GM21447 (cell line): ENCODE measurements around the gene TMCC1.
"Not testable (repeated sequence)": the region's sequence is repeated elsewhere in the genome, so short reads cannot be mapped to it uniquely, and the experiment has no call there.

Experiments used
- ATAC-seq: cut with Tn5 transposase; IDR thresholded peaks from one replicate; pipeline ENCODE4 v1.9.1; 2021; ENCODE audit not compliant: unreplicated experiment

Gene TMCC1

DNA sequence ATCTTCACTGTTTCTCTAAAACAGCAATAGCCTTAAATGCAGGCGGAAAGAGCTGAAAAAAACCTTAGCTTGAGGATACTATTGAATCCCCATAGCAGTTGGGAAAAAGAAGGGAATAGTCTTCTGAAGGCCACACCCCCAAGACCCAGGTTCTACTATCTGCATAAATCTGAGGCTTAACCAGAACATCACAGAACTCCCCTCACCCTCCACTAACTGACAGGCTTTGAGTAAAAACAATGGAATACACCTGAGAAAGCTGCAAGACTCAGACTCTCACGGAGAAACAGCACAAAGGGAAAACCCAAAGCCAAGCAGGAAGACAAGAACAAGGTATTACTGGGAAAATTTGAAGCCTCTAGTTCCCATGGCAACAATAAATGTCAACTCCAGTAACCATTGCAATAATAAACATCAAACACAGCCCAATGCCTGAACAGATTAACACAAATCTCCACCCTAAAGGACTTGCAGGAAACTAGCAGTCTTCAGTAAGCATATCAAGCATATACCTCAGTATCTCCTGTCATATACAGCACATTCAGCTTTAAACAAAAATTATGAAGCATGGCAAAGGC lies 56.4 kb downstream of the TMCC1 start:
- ATAC-seq, result no peak

DNA sequence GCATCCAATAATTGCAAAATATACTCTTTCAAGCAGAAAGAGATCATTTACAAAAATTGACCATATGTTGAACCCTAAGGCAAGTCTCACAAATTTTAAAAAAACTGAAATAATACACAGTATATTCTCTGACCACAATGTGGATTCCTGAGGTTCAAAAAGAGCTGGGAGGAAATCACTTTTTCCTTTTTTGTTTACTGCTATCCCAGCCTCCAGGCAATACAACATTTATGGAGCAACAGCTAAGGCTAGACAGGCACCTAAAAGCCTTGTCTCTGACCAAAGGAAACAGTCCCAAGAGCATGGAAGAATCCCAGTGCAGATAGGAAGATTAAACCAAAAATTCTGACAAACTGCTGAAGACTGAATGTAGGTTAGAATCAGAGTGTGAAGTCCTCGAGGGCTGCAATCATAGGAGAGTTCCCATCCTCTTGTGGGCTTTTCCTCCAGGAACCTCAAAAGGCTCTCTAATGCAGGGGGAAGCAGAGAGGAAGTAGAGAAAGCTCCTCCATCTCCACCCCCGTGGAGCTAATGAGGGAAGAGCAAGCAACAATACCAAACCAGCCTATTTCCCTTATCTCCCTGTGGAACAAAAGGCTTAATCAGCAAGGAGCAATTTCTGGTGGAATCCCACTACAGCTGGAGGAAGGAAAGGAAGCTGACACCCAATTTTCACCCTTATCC lies 57.0 kb downstream of the TMCC1 start:
- ATAC-seq, result no peak

DNA sequence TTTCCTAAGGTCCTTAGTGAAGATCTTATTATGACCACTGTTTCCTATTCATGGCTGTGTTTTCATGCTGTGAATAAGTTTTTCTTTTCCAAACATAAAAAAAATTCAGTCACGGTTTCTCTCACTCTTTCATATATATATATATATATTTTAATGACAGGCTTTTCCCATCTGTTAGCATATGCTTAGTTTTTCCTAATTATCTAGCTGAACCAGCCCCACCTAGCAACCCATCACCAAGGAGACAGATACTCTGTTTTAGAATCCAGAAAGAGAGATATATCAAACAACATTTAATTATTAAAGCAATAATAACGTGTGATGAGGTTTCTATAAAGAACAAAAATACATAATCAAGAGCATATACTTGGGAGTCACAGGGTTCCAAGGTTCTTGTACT lies 58.3 kb downstream of the TMCC1 start:
- no peak for ATAC-seq

DNA sequence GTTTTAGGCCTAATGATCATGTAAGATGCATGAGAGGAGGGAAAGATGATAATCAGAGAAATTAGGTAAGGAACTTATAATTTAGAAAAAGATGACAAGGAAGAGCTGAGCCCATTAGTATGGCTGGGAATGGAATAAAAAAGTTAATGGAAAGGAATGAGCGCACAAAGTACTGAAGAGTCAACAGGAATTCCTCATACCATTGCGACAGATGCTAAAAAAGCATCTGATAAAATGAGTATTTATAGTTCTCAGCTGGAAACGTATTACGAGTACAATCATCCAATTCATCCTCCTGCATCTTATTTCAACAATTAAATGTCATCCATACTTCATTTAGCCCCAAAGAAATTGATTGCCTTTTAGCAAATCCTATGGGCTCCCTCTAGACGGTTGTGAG lies 58.9 kb downstream of the TMCC1 start:
- ATAC-seq, result no peak

DNA sequence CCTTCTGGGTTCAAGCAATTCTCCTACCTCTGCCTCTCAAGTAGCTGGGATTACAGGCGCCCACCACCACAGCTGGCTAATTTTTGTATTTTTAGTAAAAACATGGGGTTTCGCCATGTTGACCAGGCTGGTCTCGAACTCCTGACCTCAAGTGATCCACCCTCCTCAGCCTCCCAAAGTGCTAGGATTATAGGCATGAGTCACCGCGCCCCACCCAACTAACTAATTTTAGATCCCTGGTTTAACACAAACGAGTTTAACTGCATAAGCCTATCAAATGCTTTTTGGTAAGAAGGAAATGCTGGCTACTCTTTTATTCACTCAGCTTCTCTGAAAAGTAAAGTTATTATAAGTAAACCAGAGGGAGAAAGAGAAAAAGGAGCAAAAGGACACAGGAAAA lies 61.6 kb downstream of the TMCC1 start:
- not testable (repeated sequence) for ATAC-seq

DNA sequence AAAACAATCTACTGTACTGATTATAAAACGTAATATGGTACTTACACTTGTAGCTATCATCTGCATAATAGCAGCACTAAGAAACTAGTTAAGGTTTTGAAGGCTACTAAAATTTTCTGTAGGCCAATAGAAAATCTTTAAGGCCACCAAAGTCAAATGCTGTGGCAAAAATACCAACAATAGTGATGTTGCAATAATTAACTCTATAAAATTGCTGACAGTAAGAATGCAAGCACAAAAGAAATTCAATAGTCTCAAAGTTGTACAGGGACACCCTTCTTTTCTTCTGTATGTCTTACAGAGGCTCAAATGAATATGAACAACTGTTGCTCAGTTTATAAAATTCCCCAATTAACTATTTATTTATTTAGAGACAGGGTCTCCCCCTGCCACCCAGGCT lies 62.0 kb downstream of the TMCC1 start:
- no peak for ATAC-seq

DNA sequence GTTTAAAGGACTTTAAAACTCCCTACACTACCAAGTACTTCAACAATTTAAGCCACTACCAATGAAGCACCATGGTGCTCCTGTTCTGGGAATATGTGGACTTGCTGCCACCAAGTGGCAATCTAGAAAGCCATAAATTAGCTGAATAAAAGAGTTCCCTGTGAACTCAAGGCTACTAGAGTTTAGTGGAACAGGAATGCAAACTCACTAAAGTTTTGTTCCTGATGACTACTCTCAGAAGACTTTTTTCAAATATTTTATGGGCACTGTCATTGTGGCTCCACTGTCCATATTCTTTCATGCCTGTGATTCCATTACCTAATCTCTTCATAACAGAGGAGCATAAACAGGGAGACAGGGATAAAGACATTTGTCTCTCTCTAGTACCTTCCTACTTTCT lies 63.9 kb downstream of the TMCC1 start:
- no peak for ATAC-seq

DNA sequence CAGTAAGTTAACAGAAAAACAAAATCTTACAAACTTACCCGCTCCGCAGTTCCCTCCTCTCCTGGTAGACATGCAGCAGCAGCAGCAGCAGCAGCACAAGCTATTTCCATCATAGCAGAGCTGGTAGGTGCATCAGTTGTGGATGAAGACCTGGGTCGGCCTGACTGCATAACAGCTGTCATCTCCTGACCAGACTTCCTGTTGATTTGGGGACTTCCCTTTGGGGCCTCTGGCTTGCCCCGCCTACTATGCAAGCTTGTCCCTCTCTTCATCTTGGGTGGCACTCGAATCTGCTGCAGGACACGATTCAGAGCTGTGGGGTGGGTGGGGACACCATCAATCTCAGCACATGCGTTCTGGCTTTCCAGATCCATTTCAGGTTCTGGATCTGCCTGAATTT lies 65.7 kb downstream of the TMCC1 start:
- ATAC-seq, result peak; percentile 94

DNA sequence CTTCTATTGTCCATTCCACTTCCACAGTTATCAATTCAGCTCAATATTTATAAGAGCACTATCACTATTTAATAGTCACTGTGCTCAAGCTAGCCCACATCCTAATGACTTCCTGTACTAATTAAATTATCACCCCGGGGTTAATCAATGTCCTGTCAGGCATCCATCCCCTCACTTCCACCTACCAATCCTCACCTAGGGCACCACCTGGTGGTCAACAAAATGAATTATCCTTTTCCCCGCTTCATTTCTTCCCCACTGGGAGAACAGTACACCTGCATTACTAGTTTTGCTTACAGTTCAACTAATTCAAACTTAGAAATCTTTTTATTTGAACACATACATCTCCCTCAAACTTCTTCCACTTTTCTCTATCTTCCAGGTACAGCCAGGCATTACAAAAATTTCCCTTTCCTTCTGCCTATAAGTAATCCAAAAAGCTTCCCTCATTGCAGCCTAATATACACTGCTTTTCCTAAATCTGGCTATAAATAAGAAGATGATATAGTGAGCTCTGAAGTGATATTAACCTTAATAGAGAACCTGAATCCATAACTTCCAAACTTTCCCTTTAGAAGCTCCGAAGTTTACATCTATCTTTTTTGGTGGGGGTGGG lies 68.5 kb downstream of the TMCC1 start:
- ATAC-seq, result no peak

DNA sequence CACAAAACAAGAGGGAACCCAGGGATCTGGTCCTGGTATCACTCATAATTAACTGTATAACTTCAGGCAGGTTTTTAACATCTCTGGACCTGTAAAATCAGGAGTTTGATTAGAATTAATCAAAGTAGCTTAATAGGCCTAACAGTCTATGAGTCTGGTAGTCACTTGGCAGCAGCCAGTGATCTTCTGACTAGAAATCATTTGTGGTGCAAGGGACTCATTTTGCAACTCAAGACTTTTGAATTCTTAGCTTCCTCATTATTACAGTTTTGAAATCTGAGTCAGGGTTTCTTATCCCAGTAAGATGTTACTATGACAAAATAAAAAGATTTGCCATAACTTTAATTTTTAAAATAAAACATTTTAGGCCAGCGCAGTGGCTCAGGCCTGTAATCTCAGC lies 70.8 kb downstream of the TMCC1 start:
- ATAC-seq, result no peak

DNA sequence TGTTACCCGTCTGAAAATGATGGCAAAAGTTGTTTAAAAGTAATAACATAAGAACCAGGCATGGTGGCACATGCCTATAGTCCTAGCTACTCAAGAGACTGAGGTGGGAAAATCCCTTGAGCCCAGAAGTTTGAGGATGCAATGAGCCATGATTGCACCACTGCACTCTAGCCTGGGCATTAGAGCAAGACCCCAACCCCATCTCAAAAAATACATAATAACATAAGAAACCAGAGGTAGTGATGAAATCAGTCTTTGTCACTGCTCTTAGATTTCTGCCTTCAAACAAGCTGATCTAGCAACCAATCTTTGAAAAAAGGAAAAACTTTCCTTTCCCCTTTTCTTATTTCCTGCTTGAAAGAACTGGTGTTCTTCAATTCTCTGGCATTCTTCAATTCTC lies 71.3 kb downstream of the TMCC1 start:
- no peak for ATAC-seq

DNA sequence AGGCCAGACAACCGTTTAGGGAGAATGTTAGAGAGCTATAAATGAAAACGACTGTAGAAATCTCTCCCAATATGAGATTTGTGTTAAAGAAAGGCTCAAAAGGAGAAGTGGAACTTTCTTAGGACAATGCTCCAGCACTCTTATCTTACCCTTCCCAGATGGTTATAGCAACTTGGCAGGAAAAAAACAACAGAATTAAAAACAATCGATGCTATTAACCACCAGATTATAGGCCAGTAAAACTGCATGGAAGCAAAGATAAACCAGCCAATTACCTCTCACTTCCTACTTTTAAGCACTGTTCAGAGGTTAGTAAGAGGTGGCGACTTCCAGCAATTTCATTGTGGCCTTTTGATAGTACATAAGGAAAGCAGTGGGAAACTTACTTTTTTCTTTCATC lies 72.9 kb downstream of the TMCC1 start:
- ATAC-seq, result no peak

DNA sequence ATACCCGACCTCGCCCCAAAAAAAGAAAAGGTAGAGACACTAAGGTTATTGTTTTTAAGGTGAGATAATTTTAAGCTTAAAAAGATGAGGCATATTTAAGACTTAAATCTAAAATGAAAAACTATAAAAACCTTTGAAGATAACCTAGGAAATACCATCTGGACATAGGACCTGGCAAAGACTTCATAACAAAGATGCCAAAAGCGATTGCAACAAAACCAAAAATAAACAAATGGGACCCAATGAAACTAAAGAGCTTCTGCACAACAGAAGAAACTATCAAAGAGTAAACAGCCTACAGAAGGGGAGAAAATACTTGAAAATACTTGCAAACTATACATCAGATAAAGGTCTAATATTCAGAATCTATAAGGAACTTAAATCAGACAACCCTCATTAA lies 80.9 kb downstream of the TMCC1 start:
- no peak for ATAC-seq

DNA sequence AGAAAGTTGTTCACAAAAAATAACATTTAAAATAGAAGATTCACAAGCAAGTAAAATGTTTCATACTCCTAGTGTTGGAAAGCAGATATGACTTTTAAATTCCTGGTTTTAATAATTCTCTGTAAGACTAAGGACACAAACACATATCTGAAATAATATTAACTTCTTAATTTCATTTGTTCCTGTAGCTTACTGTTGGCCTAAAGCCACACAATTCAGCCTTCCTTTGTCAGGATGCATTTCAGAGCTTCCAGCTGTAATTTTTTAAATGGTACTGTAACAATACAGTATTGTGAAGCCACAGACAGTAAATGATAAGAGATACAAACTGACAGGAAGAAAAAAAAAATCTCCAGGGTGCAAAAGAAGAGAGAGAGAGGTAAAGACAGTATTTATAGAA lies 84.2 kb downstream of the TMCC1 start:
- ATAC-seq, result no peak

DNA sequence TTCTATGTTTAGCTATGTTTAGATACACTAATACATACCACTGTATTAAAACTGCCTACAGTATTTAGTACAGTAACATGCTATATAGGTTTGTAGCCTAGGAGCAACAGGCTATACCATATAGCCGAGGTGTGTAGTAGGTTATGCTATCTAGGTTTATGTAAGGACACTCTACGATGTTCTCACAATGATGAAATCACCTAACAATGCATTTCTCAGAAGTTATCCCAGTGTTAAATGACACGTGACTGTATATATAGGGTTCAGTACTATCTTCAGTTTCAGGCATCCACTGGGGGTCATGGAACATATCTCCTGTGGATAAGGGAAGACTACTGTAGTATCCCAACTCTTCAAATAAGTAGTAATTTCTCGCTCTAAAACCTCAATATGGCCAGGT lies 97.4 kb downstream of the TMCC1 start:
- ATAC-seq, result no peak

DNA sequence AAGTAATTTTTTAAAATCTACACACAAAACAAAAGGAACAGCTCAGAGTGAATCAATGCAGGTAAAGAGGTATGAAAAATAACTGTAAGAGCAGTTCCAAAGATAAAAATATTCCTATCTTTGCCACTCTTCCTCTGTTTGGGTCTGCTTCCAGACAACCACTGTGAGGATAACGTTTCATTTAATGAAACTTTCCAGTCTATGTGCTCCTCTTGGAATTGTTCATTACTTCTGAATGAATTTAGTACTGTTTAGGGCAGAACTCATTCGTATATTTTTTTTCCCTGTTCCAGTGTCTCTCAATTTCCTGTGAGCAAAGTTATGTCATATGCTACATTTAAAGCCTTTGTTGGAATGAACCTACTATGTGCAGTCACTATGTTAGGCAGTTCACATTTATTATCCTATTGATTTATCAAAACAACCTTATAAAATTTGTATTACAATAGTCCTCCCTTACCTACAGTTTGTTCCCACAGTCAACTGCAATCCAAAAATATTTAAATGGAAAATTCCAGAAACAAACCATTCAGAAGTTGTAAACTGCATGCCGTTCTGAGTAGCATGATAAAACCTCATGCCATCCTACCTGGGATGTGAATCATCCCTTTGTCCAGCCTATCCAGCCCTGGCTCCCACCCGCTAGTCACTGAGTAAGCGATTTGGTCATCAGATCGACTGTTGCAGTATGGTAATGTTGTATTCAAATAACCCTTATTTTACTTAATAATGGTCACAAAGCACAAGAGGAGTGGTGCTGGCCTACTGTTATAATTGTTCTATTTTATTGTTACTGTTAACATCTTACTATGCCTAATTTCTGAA lies 98.1 kb downstream of the TMCC1 start:
- ATAC-seq, result no peak

DNA sequence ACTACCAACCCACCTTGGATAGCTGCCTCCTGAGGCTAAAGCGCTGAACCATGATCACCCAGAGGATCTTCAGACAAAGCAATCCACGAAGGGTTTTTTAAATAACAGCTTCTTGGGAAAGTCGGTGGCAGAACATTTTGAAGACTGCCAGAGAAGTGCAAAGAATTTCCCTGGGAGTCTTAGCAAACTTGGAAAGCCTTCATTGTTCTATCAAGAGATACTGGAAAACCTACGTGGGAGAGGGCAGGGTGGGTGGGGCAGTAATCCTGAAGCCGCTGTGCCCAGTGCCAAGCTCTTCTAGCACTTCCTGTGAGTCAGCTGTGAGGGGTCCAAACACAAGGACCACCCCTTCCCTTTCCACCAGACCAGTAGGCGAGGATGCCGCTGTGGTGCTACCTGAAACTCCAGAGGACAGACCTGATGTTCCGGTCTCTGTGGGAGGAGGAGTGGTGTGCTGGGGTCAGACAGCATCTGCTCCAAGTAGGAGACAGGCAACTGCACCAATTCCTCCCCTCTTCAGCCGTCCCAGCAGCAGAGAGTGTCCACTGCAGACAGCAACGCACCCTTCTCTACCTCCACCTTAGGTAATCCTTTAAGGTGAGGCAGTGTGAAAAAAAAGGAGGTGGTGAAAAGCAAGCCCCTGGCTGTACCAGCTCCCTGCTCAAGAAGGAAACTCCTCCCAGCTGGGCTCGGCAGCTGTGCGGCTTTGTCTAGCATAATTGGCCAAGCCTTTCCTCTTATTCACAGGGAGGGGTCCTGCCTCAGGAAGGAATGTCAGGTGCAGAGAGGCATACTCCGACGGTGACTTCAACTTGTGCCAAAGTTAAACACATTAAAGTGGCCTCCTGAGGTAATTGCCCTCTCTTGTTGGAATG lies 99.0 kb downstream of the TMCC1 start:
- ATAC-seq, result peak; percentile 66

DNA sequence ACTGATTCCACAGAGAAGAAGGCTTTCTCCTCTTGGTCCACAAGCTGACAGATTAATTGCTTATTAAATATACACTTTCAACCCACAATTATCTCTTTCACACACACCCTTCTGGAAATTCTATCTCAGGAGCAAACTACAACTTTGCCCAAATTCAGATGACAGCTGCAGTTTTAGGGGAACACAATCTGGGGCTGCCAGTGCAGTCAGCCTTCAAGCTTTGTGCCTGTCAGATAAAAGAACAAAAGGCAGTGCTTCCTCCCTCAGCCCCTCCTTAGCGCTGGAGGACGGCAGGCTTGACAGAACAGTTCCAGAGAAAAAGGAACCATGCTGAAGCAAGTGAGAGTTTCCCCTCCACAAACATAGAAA lies 99.6 kb downstream of the TMCC1 start:
- ATAC-seq, result peak; percentile 31

DNA sequence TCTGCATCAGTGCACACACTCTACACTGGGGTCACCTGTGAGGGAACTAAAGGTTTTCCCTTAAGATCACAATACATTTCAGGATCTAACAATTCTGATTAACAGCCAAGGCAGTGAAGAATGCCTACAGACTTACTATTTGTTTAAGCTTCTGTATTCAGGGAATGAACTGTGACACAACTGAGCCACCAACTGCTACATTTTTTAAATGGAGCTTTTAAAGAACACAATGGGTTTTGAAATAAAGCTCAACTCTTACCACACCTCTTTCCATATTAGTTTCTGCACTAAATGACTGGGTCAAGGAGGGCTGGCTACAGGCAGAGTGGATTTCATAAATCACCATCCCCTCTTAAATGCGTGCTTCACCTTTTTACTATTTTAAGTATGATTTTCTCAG lies 100.2 kb downstream of the TMCC1 start:
- no peak for ATAC-seq

DNA sequence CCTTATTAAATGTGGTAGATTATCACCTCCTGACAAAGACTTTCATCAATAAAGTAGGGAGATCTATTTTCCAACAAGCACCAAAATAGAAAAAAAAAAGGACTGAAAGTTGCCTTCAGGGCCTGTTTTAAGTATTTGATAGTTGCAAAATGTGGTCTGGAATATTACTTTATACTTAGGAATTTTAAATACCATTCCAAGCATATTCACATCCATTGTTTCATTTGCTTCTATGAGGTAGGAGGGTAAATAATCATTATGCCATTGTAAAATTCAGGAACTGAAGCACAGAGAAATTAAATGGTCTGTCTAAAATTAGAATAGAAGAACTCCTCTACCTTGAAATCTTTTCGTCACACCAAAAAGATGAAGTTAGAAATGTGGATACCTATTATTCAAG lies 110.0 kb downstream of the TMCC1 start:
- ATAC-seq, result no peak

DNA sequence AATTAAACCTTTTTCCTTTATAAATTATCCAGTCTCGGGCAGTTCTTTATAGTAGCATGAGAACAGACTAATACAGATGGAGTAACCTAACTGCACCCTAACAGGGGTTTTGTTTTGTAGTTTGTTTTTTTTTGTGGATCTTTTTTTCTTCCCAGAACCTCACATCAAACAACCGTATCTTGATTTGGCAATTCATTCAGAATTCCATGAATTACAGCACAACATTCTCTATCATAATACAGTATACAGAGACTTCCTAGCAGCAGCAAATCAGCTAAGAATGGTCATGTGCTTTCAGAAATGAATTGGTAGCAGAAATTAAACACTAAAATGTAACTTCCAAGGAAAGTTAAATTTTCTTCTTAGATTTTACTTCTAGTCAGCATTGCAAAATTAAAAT lies 114.6 kb downstream of the TMCC1 start:
- no peak for ATAC-seq
